Measurements from ENCODE around the gene TNF. TPM values are rescaled to one million over a fixed set of nuclear protein-coding genes. Genes with fewer than 3 reads are reported as not detected.

The TNF gene
- total and polyA plus RNA-seq, 12 donors, result 0.22 to 3.2 (median 1.0) TPM; not detected in 1

GRCh38 chr6:31546339-31546957, 28.9 kb upstream of the TNF start, which contains the start of gene ATP6V1G2:
TSS of gene ATP6V1G2 (minus strand) at chr6:31546608. CDS start at chr6:31546559, 49 bp downstream.
- intact Hi-C loops (cut with DNase I), result loop anchor here (2.0 to 5.0 kb wide), 2 partner anchors 51 to 52 kb away; no protein-coding TSS in a partner anchor
- H3K9me3 ChIP-seq (replicated peaks in 1 of 3), result no peaks in the 10 kb centered on the region
- peaks cover 14 to 33% of the 10 kb centered on the region in 2 donors for H3K4me1 ChIP-seq (replicated peaks in 1 of 2)
- peak; percentile 88 to 97 (median 91) for DNase-seq
- H3K4me3 ChIP-seq, result peak within 1 kb of the TSS in 2 of 4 donors; percentile 39 to 60
- 6 to 9% (median 8%) methylated on average over 11 of the region's 11 CpGs for WGBS, 4 donors
- no peaks in the 10 kb centered on the region for H3K27me3 ChIP-seq
- H3K27ac ChIP-seq, result peak within 1 kb of the TSS; percentile 53 to 88 (median 77)
- peaks cover 0 to 6% of the 10 kb centered on the region in 2 donors for H3K36me3 ChIP-seq (replicated peaks in 1 of 2)
- TF ChIP-seq CTCF (IDR thresholded peaks at IDR 0.05) (peak; percentile 93 to 99 (median 98)), POLR2A (IDR thresholded peaks at IDR 0.05) (peak in 1 of 2 donors; percentile 22)

GRCh38 chr6:31546958-31547726, 28.2 kb upstream of the TNF start, which contains the start of gene NFKBIL1:
TSS of gene NFKBIL1 (plus strand) at chr6:31547608. CDS start at chr6:31547695, 87 bp downstream.
- Histone ChIP-seq H3K4me1 (replicated peaks in 1 of 2) (peaks cover 14 to 33% of the 10 kb centered on the region in 2 donors), H3K9me3 (replicated peaks in 1 of 3) (no peaks in the 10 kb centered on the region), H3K36me3 (replicated peaks in 1 of 2) (peaks cover 0 to 6% of the 10 kb centered on the region in 2 donors), H3K27ac (peak within 1 kb of the TSS; percentile 53 to 88 (median 77)), H3K4me3 (peak within 1 kb of the TSS in 2 of 4 donors; percentile 39 to 60), H3K27me3 (no peaks in the 10 kb centered on the region)
- peak; percentile 91 to 98 (median 96) for DNase-seq
- intact Hi-C loops (cut with DNase I), result loop anchor here (2.0 to 5.0 kb wide), 2 partner anchors 50 to 52 kb away; no protein-coding TSS in a partner anchor
- peak in 2 of 6 experiments; percentile 6 to 53 for TF ChIP-seq CTCF (IDR thresholded peaks at IDR 0.05)
- TF ChIP-seq POLR2A (IDR thresholded peaks at IDR 0.05), result peak; percentile 3 to 24
- 1% methylated on average over 20 to 25 of the region's 25 CpGs for WGBS, 4 donors

- no peak for TF ChIP-seq CTCF (IDR thresholded peaks at IDR 0.05)
- TF ChIP-seq POLR2A (IDR thresholded peaks at IDR 0.05), result no peak
- peaks cover 0 to 6% of the 10 kb centered on the region in 2 donors for H3K36me3 ChIP-seq (replicated peaks in 1 of 2)
- intact Hi-C loops (cut with DNase I), result loop anchor here (2.0 to 5.0 kb wide), 2 partner anchors 49 to 51 kb away; no protein-coding TSS in a partner anchor
- WGBS, 4 donors, result 72 to 77% (median 76%) methylated on average over 20 to 24 of the region's 24 CpGs
- H3K27ac ChIP-seq, result peak overlapping the region; percentile 53 to 88 (median 77)
- peak in 1 of 7 donors; percentile 40 for DNase-seq
- no peaks in the 10 kb centered on the region for H3K9me3 ChIP-seq (replicated peaks in 1 of 3)
- peaks cover 9 to 28% of the 10 kb centered on the region in 2 donors for H3K4me1 ChIP-seq (replicated peaks in 1 of 2)
- peak overlapping the region in 2 of 4 donors; percentile 39 to 60 for H3K4me3 ChIP-seq
- no peaks in the 10 kb centered on the region for H3K27me3 ChIP-seq
Observed at GRCh38 chr6:31547727-31548543, 27.4 kb upstream of the TNF start.
